AG09319 (cell line): Measurements from ENCODE around the gene BLVRA.

ENCODE experiments used
- DNase-seq: peaks from one replicate; pipeline ENCODE4 v3.0.0-alpha.2; 2010; ENCODE audit warnings: low read depth; ENCODE audit errors: extremely low read depth
- TF ChIP-seq, protein P1 (sequence below): IDR thresholded peaks from 2 replicates; pipeline ENCODE4 v1.5.1; 2011; ENCODE audit warnings: low read depth, mild to moderate bottlenecking, inconsistent platforms, low read length, moderate library complexity

BLVRA gene

DNA sequence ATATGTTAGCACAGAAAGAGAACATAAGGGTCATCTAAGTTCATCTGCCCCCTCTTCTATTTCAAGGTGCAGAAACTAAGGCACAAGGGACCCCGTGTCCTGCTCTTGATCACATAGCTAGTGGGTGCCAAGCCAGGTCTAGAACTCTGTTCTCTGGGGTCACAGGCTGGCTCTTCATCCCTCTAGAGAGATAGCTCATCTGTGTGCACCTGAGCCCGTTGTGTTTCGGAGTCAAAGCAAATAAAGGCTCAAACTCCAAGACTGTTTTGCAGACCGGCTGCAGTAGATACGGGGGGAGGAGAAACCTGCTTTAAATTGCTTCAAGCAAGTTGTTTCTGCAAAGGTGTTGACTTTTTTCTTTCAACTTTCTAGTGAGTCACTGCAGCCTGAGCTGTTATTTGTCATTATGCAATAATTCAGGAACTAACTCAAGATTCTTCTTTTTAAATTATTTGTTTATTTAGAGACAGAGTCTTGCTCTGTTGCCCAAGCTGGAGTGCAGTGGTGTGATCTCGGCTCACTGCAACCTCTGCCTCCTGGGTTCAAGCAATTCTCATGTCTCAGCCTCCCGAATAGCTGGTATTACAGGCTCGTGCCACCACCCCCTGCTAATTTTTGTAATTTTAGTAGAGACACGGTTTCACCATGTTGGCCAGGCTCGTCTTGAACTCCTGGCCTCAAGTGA is 6.5 kb downstream of the BLVRA start:
- no peak for DNase-seq
- TF ChIP-seq, protein P1, sequence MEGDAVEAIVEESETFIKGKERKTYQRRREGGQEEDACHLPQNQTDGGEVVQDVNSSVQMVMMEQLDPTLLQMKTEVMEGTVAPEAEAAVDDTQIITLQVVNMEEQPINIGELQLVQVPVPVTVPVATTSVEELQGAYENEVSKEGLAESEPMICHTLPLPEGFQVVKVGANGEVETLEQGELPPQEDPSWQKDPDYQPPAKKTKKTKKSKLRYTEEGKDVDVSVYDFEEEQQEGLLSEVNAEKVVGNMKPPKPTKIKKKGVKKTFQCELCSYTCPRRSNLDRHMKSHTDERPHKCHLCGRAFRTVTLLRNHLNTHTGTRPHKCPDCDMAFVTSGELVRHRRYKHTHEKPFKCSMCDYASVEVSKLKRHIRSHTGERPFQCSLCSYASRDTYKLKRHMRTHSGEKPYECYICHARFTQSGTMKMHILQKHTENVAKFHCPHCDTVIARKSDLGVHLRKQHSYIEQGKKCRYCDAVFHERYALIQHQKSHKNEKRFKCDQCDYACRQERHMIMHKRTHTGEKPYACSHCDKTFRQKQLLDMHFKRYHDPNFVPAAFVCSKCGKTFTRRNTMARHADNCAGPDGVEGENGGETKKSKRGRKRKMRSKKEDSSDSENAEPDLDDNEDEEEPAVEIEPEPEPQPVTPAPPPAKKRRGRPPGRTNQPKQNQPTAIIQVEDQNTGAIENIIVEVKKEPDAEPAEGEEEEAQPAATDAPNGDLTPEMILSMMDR = no peak

DNA sequence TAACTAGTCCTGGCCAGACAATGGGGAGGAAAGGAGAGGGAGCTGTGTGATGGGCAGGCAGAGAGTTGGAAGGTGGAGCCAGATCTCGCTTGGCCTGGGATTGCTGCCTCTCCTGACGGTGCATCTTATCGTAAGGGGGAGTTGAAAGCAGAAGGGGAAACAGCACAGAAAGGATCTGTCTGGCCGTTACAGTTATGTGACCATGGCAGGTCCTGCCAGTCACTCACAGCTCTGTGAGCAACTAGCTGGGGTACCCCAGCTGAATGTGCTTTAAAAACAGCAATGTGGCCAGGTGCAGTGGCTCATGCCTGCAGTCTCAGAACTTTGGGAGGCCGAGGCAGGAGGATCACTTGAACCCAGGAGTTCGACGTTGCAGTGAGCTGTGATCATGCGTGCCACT is 8.1 kb downstream of the BLVRA start:
- DNase-seq = no peak
- TF ChIP-seq, protein P1 = no peak

DNA sequence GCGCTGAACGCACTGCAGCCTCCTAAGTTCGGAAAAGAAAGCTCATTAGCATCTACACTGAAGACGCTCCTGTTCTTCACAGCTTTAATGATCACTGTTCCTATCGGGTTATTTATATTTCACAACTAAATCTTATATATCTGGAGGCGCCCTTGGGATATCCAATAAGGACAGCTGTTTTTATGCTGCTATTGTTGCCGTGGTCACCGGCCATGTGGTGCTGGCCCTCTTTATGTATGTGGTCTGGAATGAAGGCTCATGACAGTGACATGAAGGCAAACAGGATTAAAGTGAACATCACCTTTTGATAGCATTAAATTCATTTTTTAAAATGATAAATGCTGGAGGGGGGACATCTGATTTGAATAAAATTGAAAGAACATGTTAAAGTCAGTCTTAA is 8.8 kb downstream of the BLVRA start:
- TF ChIP-seq, protein P1 = no peak

DNA sequence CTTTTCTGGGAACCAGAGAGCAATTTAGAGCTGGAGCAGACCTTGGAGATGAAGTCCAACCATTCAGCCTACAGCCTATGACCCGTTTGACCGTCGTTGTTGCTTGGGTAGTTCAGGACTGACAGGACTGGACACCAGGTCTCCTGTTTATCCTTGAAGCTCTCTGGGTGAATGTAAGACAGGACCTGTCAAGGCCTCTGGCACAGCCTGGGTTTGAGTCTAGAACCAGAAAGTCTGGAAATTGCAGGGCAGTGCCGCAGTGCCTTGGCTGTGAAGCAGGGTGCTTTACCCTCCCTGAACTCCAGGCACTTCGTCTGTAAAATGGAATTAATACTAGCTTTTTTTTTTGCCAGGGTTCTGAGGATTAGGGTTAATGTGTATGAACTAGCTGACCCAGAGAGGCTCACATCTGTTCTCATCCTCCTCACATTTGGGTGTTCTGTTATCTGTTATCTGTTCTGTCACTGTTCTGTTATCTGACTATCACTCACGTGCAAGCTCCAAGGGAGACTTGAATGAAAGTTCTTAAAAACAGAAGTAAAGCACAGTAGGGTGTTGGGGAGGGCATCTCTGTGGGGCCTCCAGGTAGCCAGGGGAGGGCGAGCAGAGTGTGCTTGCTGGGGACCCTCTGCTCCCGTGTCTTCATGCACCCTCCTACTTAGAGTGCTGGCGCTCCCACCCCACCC is 9.9 kb downstream of the BLVRA start:
- no peak for DNase-seq
- TF ChIP-seq, protein P1 = no peak

More for the DNA sequence above, 8.8 kb downstream of the BLVRA start:
- no peak for DNase-seq

DNA sequence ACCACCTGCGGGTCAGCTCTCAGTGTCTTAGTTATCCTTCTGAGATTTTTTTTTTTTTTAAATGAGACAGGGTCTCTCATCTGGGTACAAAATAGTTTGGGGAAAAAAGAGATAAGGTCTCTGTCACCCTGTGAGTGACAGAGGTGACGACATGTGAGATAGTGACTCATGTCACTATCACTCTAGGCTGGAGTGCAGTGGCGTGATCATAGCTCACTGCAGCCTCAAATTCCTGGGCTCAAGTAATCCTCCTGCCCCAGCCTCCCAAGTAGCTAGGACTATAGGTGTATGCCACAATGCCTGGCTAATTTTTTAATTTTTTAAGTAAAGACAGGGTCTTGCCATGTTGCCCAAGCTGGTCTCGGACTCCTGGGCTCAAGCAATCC is 10.4 kb downstream of the BLVRA start:
- TF ChIP-seq, protein P1 = no peak
- no peak for DNase-seq

DNA sequence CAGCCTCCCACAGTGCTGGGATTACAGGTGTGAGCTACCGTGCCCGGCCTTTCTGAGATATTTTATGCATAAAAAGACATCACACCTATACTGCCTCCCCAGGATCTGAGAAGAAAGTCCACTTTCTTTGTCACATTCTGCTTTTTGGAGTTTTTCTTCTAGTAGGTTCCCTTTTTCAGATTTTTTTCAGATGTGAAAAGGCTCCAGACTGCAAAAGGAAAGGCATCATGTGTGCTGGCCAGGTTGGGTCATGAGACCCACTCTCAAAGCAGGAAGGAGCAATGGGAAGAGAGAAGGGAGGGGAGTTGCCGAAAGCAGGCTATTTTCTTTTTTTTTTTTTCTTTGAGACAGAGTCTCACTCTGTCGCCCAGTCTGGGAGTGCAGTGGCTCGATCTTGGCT is 10.8 kb downstream of the BLVRA start:
- TF ChIP-seq, protein P1 = no peak
- DNase-seq = no peak

DNA sequence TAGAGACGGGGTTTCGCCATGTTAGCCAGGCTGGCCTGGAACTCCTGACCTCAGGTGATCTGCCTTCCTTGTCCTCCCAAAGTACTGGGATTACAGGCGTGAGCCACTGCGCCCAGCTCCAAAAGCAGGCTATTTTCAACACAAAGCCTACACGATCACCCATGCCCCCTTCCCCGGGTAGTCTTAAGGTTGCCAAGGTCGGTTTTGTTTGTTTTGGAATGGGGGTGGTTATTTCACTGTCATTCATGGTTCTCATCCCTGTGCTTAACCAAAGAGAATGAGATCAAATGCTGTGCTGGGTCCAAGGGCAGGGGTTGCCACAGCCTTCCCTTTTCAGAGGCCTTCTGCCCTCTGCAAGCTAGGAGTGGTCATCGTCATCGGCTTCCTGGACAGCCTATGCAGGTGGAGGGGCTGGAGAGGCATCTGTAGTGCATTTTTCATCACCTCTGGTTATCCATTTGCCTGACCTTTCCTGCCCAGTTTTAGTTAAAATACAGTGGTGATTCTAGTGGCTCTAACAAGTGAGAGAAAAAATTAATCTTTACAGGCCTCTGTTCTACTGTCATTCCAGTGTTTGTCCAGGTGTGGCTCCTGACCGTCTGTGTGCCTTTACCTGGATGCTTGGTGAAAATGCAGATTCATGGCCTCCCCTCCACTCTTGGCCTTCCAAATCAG is 11.4 kb downstream of the BLVRA start:
- TF ChIP-seq, protein P1 = no peak
- no peak for DNase-seq
